HPDE6-E6E7 (cell line): ENCODE data around the gene FBXW11.

ENCODE experiments used
- DNase-seq: peaks from one replicate; pipeline ENCODE4 v3.0.0; 2011; ENCODE audit warnings: missing footprints; ENCODE audit errors: extremely low spot score

The FBXW11 gene

DNA sequence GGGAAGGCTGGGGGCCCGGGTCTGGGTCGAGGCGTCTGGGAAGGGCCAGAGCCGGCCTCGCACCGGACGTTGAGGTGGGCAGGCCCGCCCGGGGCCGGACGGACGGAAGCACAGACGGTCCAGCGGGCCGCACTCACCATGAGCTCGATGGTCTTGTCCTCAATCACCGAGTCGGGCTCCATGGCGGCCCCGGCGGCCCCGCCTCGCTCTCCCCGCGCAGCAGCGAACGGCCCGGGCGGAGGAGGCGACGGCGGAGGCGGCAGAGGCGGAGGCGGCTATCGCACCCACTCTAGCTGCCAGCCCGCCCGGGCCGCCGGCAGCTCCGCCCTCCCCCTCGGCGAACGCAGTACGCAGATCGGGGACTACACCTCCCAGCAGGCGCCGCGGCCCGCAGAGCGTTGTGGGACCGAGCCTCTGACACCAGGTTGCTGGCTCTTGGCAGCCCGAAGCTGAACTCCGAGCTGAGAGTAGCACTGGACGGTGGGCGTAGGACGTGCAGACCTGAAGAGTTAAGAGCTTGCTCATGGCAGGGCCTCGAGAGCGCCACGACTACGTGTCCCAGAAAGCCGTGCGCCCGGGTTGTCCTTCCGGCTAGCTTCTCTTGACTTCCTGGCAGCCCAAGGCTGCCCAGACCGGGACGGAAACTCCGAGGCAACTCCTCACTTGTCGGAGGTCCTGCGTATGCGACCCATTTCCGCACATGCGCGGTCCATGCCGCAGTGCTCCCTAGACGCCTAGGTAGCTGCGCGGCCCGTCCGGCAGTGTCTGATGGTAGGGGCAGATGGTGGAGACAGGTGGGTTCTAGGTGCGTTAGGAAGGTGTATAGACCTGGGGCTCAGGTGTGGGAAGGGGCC, at the start of gene FBXW11:
Gene FBXW11, minus strand, starts transcription at position 318 of the 854 bp plus-strand sequence. Its CDS starts 136 bp downstream, at position 182.
- peak; percentile 98 for DNase-seq

DNA sequence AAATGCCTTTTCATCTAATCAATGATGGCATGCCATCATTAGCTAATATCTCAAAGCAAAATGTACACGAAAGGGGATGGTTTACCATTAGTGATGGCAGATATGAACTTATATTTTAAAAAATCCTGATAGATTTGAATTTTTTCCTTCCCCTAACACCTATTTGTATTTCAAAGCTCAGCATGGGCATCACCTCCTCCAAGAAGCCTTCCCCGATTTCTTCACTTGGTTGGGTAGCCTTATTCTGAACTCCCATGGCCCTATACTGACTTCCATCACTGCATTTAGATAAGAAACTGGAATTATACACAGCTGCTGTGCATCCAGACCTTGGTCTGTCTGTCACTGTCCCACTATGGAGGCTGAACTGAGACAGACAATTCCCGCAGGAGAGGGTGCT, 49.6 kb upstream of the FBXW11 start:
- DNase-seq = no peak

DNA sequence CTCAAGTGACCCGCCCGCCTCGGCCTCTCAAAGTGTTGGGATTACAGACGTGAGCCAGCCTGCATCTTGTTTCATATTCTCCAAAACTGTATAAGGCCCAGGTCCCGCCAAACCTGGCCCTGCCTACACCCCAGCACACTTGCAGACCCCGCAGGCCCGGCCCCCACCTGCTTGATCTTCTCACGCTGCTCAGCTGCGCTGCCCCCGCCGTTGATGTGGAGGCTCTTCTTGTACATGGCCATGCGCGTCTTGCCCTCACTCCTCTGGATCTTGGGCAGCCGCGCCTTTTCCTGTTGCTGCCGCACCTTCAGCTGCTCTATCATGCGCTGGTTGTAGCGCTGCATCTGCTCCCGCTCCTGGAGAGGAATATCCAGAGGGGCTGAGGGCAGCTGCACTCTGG, 49.0 kb upstream of the FBXW11 start:
- no peak for DNase-seq

DNA sequence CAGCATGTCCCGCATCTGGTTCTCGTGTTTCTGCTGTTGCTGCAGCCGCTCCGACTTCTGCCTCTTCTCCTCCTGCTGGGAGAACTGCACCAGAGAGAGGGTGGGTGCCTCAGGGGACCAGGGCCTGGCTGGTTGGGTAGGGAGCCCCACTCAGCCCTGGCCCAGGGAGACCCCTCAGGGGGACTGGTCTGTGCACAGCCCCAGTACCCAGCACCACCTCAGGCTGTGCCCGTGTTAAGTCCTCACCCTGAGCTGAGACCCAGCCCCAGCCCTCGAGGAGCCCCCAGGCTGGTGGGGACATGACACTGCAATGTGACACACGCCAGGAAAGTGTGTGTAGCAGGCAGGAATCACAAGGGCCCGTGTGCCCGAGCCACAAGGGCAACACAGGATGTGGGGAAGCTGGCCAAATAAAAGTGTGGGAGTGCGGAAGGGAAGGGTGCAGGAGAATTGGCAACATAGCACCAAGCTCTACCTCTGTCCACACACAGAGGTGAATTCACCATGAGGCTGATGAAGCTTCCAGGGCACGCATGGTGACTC, 48.2 kb upstream of the FBXW11 start:
- DNase-seq = no peak

DNA sequence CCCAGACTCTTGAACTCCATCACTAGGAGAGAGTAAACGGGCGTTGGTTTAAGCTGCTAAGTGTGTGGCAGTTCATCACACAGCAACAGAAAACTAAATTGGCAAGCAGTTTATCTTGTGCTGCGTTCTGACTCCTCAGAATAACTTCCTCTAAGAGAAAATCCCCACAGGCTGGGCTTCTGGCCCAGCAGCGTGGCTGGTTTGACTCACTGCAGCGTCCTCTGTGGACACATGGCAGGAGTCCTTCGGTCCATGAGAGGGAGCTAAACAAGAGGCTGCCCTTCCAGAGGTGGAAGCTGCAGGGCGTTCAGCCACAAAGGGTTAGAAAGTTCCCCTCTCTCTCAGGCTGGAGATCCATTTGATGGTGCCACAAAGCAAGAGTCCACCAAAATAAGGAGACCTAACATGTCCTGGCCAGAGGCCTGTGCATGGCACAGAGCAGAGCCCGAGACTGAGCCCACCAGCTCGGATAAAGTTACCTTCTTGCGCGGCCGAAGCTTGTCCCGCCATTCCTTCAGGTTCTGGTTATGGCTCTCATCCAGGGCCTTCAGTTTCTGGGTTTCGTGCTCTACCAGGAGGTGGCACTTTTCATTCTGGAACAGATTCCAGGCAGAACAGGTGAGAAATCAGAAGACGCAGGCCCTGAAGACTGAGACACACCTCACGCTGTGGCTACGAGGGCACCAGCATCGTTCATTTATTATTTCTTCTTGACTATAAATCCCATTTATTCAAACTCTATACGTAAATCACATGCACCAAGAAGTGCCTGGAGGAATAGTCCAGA, 46.2 kb upstream of the FBXW11 start:
- DNase-seq = no peak

DNA sequence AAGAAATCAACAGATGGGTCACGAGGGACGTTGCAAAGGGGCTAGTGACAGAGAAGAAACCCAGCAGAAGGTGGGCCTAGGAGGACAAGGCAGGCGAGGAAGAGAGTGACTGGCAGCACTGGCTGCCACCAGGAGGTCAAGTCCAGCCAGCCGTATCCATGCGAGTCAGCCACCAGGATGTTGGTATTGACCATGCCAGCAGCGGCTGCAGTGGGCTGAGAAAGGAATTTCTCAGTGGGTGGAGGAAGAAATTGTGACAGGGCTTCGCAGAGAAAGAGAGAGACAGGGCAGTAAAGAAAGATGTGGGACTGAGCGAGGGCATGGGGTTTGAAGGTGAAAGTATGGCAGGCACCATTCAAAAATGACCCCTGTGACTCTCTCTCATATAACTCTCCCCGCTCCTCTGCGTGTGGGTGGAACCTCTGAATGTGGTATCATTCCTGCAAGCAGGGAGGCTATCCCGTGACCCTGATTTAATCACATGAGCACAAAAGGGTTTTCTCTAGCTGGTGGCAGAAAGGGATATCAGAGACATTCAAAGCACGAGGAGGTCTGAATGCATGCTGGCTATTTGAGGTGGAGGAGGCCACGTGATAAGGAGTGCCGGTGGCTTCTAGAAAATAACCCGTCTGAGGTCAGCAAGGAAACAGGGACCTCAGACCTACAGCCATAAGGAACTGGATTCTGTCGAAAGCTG, 45.4 kb upstream of the FBXW11 start:
- no peak for DNase-seq

DNA sequence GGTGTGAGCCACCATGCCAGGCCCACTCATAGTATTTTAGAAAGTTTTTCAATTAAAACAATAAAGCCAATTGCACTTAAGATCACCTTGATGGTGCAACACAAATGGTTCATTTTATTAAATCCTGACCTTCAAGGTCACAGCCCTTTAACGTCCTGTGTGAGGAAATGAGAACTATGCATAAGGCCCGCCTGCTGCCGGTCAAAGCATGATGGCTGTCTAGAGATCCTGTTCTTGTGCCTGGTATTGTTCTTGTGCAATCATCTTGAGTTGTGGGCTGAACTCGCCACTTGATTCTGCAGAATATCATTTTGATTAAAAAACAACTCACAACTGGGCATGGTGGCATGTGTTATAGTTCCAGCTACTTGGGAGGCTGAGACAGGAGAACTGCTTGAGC, 43.6 kb upstream of the FBXW11 start:
- DNase-seq = no peak

DNA sequence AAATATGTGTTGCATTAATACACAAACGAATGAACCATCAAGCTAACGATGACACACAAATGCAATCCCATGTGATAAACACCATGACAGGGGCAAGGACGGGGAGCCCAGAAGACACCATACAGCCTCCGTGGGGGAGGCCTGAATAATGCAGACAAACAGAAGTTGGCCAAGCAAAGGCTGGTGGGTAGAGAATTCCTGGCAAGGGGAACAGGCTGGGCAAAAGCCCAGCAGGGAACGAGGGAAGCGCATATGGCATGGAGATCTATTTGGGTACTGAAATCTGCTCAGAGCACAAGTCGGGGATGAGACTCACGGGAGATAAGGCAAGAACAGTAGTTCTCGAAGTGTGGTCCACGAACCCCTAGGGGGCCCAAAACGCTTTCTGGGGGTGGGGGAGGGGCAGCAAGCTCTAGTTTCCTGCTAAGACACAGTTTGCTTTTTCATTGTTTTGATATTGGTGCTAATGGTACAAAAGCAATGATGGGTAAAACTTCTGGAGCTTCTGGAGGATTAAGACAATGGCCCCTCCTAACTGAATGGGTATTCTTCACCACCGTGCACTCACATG, 42.9 kb upstream of the FBXW11 start:
- DNase-seq = no peak

DNA sequence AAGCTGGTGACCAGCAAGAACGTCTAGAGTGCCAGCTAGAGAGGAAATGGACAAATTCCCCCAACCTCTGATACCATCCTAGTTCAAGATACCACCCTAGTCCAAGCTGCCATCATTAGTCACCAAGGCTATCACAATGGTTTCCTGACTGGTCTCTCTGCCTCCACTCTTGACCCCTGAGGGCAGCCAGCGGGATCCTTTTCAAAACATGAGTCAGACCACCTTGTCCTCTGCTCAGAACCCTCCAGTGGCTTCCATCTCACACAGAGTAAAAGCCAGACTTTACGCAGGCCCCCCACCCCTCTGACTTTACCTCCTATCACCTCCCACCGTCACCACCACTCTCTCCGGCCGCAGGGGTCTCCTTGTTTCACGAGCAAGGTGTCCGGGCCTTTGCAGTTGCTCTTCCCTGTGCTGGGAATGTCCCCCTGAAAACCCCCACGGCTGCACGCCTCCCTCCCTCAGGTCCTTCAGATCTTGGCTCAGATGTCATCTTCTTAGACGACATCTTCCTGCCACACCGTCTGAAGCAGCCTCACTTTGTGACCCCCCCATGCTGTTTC, 42.2 kb upstream of the FBXW11 start:
- no peak for DNase-seq

DNA sequence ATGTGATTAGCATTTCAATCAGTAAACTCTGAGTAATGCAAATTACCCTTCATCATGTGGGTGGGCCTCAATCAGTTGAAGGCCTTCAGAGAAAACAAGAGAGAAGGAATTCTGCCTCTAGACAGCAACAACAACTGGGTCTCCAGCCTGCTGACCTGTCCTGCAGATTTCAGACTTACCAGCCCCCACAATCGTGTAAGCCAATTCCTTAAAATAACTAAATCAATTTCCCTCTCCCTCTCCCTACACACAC, 41.7 kb upstream of the FBXW11 start:
- no peak for DNase-seq

DNA sequence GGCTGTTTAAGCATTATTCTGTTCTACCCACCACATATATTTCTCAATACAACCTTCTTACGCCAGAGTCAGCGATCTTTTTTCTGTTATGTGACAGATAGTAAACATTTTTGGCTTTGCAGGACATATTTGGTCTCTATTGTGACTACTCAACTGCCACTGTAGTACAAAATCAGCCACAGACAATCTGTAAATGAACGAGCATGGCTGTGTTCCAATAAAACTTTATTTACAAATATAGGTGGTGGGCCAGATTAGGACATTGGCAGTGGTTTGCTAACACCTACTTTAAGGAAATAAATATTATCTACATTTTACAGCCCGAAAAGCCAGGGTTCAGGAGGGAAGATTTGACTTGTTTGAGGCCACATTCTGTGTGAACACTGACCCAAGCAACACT, 40.2 kb upstream of the FBXW11 start:
- DNase-seq = no peak

DNA sequence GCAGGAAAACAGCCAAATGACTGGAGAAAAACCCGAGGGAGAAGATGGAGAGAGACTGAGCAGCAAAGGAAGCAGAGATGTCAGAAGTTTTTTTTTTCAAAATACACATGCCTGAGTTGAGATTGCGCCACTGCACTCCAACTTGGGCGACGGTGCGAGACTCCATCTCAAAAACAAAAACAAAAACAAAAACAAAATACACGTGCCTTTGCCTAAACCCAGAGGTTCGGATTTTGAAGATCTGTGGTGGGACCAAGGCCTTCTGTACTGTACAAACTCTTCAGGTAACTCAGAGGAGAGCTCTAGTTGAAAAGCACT, 38.8 kb upstream of the FBXW11 start:
- DNase-seq = no peak

DNA sequence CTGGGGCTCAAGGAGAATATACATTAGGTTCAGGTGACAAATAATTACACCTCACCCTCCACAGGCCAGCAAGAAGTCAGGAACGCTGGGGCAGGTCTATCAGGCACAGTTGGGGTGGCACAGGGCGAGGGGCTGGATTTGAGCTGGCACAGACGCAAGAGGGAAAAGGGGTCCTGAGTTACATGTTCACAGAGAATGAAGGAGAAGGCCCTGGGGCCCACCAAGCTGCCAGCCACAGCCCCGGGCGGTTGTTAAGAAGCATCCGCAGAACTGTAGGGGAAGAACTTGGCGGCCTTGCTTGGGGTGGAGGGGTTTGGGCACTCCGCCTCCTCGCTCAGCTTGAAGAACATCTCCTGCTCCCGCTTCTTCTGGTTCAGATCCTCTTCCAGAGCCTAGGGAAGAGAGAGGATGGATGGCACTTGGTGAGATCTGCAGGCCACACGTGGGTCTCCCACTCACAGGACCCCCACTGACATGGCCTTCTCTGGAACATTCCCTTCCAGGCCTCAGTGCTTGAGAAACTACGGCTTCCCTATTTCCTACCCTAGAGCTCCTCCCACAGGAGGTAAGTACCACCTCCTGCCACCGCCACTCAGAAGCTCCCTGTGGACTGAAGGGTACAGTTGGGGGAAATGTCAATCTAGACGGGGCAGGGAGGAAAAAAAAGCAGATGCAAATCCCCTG, 38.3 kb upstream of the FBXW11 start:
- no peak for DNase-seq

DNA sequence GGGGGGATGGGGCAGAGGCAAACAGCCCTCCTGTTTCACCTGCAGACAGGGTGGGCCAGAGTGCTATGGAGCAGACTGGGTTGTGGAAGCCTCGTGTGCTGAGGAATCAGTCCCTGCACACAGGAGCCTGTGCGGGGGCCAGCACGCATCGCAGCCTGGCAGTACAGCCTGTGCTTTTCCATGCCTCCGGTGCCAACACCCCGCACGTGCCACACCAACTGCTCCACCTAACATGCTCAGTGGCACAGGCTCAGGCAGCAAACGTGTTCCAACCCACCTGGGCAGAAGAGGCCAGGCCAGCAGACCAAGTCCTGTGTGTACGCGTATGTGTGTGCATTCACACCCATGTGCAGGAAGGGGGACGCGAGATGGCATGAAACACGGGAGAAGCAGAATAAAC, 37.4 kb upstream of the FBXW11 start:
- no peak for DNase-seq

DNA sequence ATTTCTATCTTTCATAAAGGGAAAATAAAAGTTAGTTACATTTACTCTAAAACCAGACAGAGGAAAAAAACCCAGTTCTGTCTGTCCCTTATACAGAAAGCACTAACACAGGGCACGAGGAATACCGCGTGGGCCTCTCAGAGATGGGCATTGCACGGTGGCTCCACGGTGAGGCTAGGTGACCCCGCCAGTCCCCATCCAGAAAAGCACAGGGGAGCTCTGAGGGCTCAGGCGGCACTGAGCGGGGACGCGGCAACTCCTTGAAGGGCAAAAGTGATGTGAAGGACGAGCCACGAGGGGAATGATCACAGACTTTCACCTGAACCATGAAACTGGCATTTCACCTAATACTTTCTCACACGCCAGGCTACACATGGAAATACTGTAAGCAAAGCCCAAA, 35.7 kb upstream of the FBXW11 start:
- DNase-seq = no peak

DNA sequence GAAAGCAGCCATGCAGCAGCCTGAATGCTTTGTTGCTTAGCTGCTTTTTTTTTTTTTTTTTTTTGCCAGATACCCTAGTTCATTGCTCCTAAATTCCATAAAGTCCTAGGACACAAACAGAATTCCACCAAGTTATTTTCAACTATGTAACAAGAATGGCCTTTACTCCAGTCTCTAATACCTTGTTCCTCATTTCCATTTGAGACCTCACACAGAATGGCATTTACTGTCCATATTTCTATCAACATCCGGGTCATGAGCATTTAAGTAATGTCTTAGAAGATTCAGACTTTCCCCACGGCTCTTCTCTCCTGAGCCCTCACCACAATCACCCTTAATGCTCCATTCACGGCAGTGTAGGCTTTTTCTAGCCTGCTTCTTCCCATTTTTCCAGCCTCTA, 31.7 kb upstream of the FBXW11 start:
- DNase-seq = no peak

DNA sequence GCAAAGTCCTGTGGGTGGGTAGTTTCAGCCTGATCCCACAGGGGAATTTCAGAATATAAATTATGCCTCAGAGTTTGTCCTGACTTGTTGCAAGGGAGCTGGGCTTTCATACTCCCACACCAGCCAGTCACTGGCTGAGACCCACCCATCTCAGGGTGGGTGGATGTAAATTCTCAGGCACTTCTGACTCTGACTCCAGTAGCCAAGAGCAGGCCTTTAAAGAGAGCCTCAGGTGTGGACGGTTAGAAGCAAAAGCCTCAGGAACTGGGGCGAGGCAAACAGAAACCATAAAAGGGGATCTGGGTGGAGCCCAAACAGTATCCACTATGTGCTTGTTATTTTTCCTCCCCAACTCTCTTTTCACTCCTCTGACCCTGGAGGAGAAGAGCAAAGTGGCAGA, 28.6 kb upstream of the FBXW11 start:
- no peak for DNase-seq

DNA sequence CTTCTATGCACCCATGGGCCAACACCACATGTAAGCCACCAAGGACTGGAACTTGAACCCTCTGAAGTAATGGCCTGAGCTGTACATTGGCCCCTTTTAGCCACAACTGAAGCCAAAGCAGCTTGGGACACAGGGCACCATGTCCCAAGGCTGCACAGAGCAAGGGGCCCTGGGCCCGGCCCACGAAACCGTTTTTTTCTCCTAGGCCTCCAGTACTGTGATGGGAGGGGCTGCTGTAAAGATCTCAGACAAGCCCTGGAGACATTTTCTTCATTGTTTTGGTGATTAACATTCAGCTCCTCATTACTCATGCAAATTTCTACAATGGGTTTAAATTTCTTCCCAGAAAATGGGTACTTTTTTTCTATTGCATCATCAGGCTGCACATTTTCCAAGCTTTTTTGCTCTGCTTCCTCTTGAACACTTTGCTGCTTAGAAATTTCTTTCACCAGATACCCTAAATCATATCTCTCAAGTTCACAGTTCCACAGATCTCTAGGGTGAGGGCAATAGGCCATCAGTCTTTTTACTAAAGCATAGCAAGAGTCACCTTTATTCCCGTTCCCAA, 25.5 kb upstream of the FBXW11 start:
- DNase-seq = no peak

DNA sequence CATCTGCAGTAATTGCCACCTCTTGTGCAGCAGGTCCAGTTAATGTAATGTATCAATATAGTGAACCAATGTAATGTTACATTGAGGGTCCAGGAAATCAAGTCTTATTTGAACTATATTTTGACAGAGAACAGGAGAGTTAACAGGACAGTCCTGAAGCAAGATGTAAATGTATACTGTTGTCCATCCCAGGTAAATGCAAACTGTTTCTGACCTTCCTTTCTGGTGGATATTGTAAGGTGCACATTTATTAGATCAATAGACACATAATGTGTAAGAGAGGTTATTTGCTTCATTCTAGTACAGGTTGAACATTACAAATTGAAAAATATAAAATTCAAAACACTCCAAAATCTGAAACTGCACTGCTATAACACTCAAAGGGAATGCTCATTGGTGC, 23.4 kb upstream of the FBXW11 start:
- no peak for DNase-seq

DNA sequence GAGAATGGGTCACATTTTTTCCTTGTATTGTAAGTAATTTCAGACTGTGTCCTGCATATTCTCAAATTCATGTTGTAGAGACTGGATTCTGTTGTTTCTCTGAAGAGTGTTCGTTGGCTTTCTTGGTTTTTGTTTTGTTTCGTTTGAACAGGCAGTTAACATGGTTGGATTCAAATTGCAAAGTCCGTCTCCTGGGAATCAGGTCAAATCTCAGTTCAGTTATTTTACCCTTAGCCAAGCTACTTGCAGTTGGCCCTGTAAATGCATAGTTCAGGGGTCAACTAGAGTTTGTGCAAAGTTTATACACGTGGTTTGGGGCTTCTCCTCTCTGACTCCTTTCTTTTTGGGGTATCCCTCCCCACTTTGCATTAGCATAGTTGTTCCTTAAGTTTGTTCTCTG, 21.7 kb upstream of the FBXW11 start:
- DNase-seq = no peak
